Gastroesophageal sphincter (tissue), 4 donors: ENCODE data around the gene OR1D5. TPM values are rescaled to one million over a fixed set of nuclear protein-coding genes. Genes with fewer than 3 reads are reported as not detected.

ENCODE experiments used
- ATAC-seq: fragments of 150-250 bp; one replicate; pipeline ENCODE4 v1.9.1; 2016; ENCODE audit warnings: mild to moderate bottlenecking, moderate library complexity
- H3K27ac ChIP-seq, 4 donors: fragments of 200-600 bp; sonication (generic) in 3 of 4; 1 replicate in 3 of 4; 2 replicates in 1 of 4; pipeline ENCODE4 v1.5.1; 2016 to 2019
- H3K27me3 ChIP-seq: fragments of 200-600 bp; sonication (generic); one replicate; pipeline ENCODE4 v1.5.1; 2019
- H3K36me3 ChIP-seq, 2 donors: fragments of 200-600 bp; sonication (generic); one replicate each; pipeline ENCODE4 v1.5.1; 2019; ENCODE audit warnings: control low read depth in 1 of 2
- H3K4me1 ChIP-seq, 3 donors: fragments of 200-600 bp; sonication (generic); 1 replicate in 2 of 3; 2 replicates in 1 of 3; pipeline ENCODE4 v1.5.1; 2016 to 2019; ENCODE audit warnings: control low read depth in 2 of 3
- H3K4me3 ChIP-seq, 2 donors: fragments of 200-600 bp; sonication (generic); one replicate each; pipeline ENCODE4 v1.5.1; 2019; ENCODE audit warnings: mild to moderate bottlenecking in 1 of 2, moderate library complexity in 1 of 2
- H3K9me3 ChIP-seq, 3 donors: fragments of 200-600 bp; sonication (generic); one replicate each; pipeline ENCODE4 v1.5.1; 2017 to 2019; ENCODE audit warnings: control low read depth in 2 of 3
- CTCF ChIP-seq, 4 experiments: fragments of 200-600 bp in 2 of 4; fragments of 450-650 bp in 2 of 4; sonication (generic) in 1 of 4; IDR thresholded peaks; one replicate each; pipeline ENCODE4 v1.5.1; 2017 to 2019; ENCODE audit warnings: antibody characterized with exemption in 4 of 4, mild to moderate bottlenecking in 2 of 4, moderate library complexity in 2 of 4
- EP300 ChIP-seq: sonication (generic); formaldehyde crosslinking; IDR thresholded peaks from one replicate; pipeline ENCODE4 v1.6.1; 2017; ENCODE audit warnings: antibody characterized with exemption, mild to moderate bottlenecking
- POLR2A ChIP-seq, 2 donors: fragments of 450-650 bp; IDR thresholded peaks; one replicate each; pipeline ENCODE4 v1.6.1; 2017; ENCODE audit warnings: antibody characterized with exemption in 2 of 2, mild to moderate bottlenecking in 2 of 2, moderate library complexity in 1 of 2
- POLR2AphosphoS5 ChIP-seq: sonication (generic); formaldehyde crosslinking; IDR thresholded peaks from one replicate; pipeline ENCODE4 v1.6.1; 2017; ENCODE audit warnings: antibody characterized with exemption
- WGBS, 2 donors: methylation state at CpG; one replicate each; pipeline ENCODE4 v1.1.5; 2018; ENCODE audit warnings: low coverage in 1 of 2; 5-methylcytosine and 5-hydroxymethylcytosine counted together
- total RNA-seq, 4 donors: library from RNA; depleted of rRNA; stranded (reverse); fragments of >200 nt; gene quantifications; one replicate each; pipeline ENCODE4 v1.1.0, GENCODE V29; 2016

The OR1D5 gene
- total RNA-seq, 4 donors from 2014 or later, result not detected

DNA sequence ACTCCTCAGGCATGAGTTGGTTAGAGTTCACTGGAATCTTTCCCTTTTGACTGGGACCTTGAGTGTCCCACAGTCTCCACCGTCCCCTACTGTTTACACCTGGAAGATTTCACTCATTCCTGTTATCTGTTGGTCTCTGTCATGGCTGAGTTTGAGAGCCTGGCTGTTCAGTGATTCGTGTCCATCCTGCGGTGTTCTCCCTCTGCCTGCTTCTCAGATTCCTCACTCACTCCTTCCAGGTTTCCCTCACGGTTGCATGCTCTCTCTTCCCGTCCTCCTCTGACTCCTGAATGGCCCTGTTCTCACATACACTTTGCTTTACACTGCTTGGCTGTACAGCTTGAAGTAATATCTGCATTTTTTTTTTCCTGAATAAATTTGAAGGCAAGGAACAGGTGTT, 24.5 kb downstream of the OR1D5 start:
- Histone ChIP-seq H3K4me1 (no peaks in the 10 kb centered on the region), H3K27ac (no peak overlapping the region), H3K4me3 (no peak overlapping the region), H3K36me3 (no peaks in the 10 kb centered on the region), H3K27me3 (peaks cover 36% of the 10 kb centered on the region), H3K9me3 (peaks cover 0 to 9% (median 0%) of the 10 kb centered on the region in 3 donors)
- 26 to 44% methylated on average over 5 of the region's 5 CpGs for WGBS, 2 donors
- TF ChIP-seq POLR2AphosphoS5, result no peak
- TF ChIP-seq CTCF (IDR thresholded peaks at IDR 0.05), result no peak
- no peak for TF ChIP-seq EP300
- TF ChIP-seq POLR2A (IDR thresholded peaks at IDR 0.05), result no peak
- ATAC-seq, result no peak

- TF ChIP-seq EP300 (no peak), CTCF (IDR thresholded peaks at IDR 0.05) (no peak), POLR2AphosphoS5 (no peak), POLR2A (IDR thresholded peaks at IDR 0.05) (no peak)
- no peaks in the 10 kb centered on the region for H3K9me3 ChIP-seq
- H3K36me3 ChIP-seq, result no peaks in the 10 kb centered on the region
- no peak overlapping the region for H3K27ac ChIP-seq
- H3K4me1 ChIP-seq, result no peaks in the 10 kb centered on the region
- H3K4me3 ChIP-seq, result no peak overlapping the region
- ATAC-seq, result no peak
- WGBS, 2 donors, result 37 to 45% methylated on average over 4 to 9 of the region's 9 CpGs
- peaks cover 29% of the 10 kb centered on the region for H3K27me3 ChIP-seq
These were observed 26.1 kb downstream of the OR1D5 start for GRCh38 chr17:3037259-3037658.

DNA sequence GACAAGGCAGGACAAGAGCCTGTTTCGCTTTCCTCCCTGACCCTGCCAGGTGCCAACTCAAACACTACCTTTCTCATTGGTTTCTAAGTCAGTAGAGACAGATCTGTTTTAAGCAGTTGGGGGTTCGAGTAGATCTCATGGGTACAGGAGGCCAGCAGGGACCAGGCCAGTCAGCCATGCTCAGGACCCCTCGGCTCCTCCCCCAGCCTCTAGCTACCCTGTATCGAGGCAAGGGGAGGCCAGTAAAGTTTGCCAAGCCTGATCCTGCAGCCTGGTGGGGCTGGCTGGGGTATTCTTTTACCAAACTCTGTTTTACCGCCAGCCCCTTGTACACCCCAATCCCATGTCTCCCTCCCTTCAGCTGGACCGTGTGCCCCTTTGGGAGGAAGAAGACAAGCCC, 26.6 kb downstream of the OR1D5 start:
- no peak for ATAC-seq
- 88% methylated on average over 1 of the region's 6 CpGs; no CpG with 5 or more reads in 1 of the 2 donors for WGBS, 2 donors
- no peak overlapping the region for H3K27ac ChIP-seq
- H3K9me3 ChIP-seq, result no peaks in the 10 kb centered on the region
- peaks cover 25% of the 10 kb centered on the region for H3K27me3 ChIP-seq
- no peaks in the 10 kb centered on the region for H3K36me3 ChIP-seq
- TF ChIP-seq POLR2AphosphoS5, result no peak
- TF ChIP-seq POLR2A (IDR thresholded peaks at IDR 0.05), result no peak
- TF ChIP-seq EP300, result no peak
- no peak for TF ChIP-seq CTCF (IDR thresholded peaks at IDR 0.05)
- no peaks in the 10 kb centered on the region for H3K4me1 ChIP-seq
- H3K4me3 ChIP-seq, result no peak overlapping the region

DNA sequence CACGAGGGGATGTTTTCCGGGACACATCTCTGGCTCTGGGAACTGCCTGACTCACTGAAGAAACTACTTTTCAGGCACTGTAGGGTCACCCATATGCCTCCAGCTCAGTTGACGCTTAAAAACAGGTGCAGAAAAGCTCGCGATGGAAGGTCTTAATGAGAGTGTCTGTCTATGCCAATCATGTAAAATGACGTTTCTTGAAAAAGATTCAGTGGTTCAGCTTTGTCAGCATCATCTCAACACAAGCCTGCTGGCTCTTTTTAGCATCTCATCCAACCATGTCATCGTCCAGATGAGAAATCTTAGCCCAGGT, 27.5 kb downstream of the OR1D5 start:
- Histone ChIP-seq H3K27ac (no peak overlapping the region), H3K27me3 (peaks cover 16% of the 10 kb centered on the region), H3K36me3 (peaks cover 0 to 6% of the 10 kb centered on the region in 2 donors), H3K4me1 (no peaks in the 10 kb centered on the region), H3K9me3 (no peaks in the 10 kb centered on the region), H3K4me3 (no peak overlapping the region)
- no peak for ATAC-seq
- 87 to 100% methylated on average over 1 to 4 of the region's 7 CpGs for WGBS, 2 donors
- TF ChIP-seq EP300 (no peak), CTCF (IDR thresholded peaks at IDR 0.05) (no peak), POLR2A (IDR thresholded peaks at IDR 0.05) (no peak), POLR2AphosphoS5 (no peak)

- no peak for TF ChIP-seq CTCF (IDR thresholded peaks at IDR 0.05)
- no peak for TF ChIP-seq POLR2A (IDR thresholded peaks at IDR 0.05)
- TF ChIP-seq EP300, result no peak
- TF ChIP-seq POLR2AphosphoS5, result no peak
- peaks cover 12% of the 10 kb centered on the region for H3K27me3 ChIP-seq
- H3K36me3 ChIP-seq, result peaks cover 0 to 11% of the 10 kb centered on the region in 2 donors
- H3K9me3 ChIP-seq, result no peaks in the 10 kb centered on the region
- H3K4me1 ChIP-seq, result no peaks in the 10 kb centered on the region
- 40 to 78% methylated on average over 3 of the region's 13 CpGs for WGBS, 2 donors
- no peak overlapping the region for H3K4me3 ChIP-seq
- H3K27ac ChIP-seq, result no peak overlapping the region
- no peak for ATAC-seq
These were observed 28.0 kb downstream of the OR1D5 start for GRCh38 chr17:3035256-3035967.
